BE2C (cell line): ENCODE measurements around the gene ULK4.

Experiments used
- DNase-seq: peaks from one replicate; pipeline ENCODE4 v3.0.0-alpha.2; 2020
- H3K27me3 ChIP-seq: fragments of 250-450 bp; sonication (Bioruptor Pico); 2 replicates; pipeline ENCODE4 v1.5.1; 2020; ENCODE audit warnings: mild to moderate bottlenecking
- H3K36me3 ChIP-seq: fragments of 250-450 bp; sonication (Bioruptor Pico); 2 replicates; pipeline ENCODE4 v1.5.1; 2020; ENCODE audit warnings: mild to moderate bottlenecking
- H3K4me1 ChIP-seq: fragments of 250-450 bp; sonication (Bioruptor Pico); 2 replicates; pipeline ENCODE4 v1.5.1; 2020
- H3K4me3 ChIP-seq: 2 replicates; pipeline ENCODE4 v1.5.1; 2011; ENCODE audit warnings: low read depth, low read length
- H3K9me3 ChIP-seq: fragments of 250-450 bp; sonication (Bioruptor Pico); 2 replicates; pipeline ENCODE4 v1.5.1; 2020
- CTCF ChIP-seq: IDR thresholded peaks from 2 replicates; pipeline ENCODE4 v1.5.1; 2012; ENCODE audit warnings: mild to moderate bottlenecking, low read depth, low read length

ULK4 gene

GRCh38 chr3:41348401-41348800 lies 613.5 kb downstream of the ULK4 start:
- no peak overlapping the region for H3K4me3 ChIP-seq
- H3K4me1 ChIP-seq = no peaks in the 10 kb centered on the region
- no peaks in the 10 kb centered on the region for H3K27me3 ChIP-seq
- H3K9me3 ChIP-seq = no peaks in the 10 kb centered on the region
- no peaks in the 10 kb centered on the region for H3K36me3 ChIP-seq
- no peak for TF ChIP-seq CTCF
- no peak for DNase-seq

- no peak for TF ChIP-seq CTCF
- Histone ChIP-seq H3K4me1 (no peaks in the 10 kb centered on the region), H3K36me3 (no peaks in the 10 kb centered on the region), H3K9me3 (no peaks in the 10 kb centered on the region), H3K4me3 (no peak overlapping the region), H3K27me3 (no peaks in the 10 kb centered on the region)
- DNase-seq = no peak
Measured at GRCh38 chr3:41346698-41347270, 615.1 kb downstream of the ULK4 start.

- no peaks in the 10 kb centered on the region for H3K9me3 ChIP-seq
- no peak for TF ChIP-seq CTCF
- no peak for DNase-seq
- H3K4me3 ChIP-seq = no peak overlapping the region
- H3K36me3 ChIP-seq = no peaks in the 10 kb centered on the region
- no peaks in the 10 kb centered on the region for H3K27me3 ChIP-seq
- no peaks in the 10 kb centered on the region for H3K4me1 ChIP-seq
Measured at GRCh38 chr3:41345788-41346187, 616.1 kb downstream of the ULK4 start.

- no peak for TF ChIP-seq CTCF
- no peaks in the 10 kb centered on the region for H3K27me3 ChIP-seq
- H3K4me3 ChIP-seq = no peak overlapping the region
- DNase-seq = no peak
- H3K4me1 ChIP-seq = no peaks in the 10 kb centered on the region
- H3K36me3 ChIP-seq = no peaks in the 10 kb centered on the region
- no peaks in the 10 kb centered on the region for H3K9me3 ChIP-seq
Measured at GRCh38 chr3:41339758-41340157, 622.1 kb downstream of the ULK4 start.

- H3K36me3 ChIP-seq = no peaks in the 10 kb centered on the region
- H3K4me3 ChIP-seq = no peak overlapping the region
- TF ChIP-seq CTCF = no peak
- no peak for DNase-seq
- no peaks in the 10 kb centered on the region for H3K4me1 ChIP-seq
- no peaks in the 10 kb centered on the region for H3K27me3 ChIP-seq
- H3K9me3 ChIP-seq = no peaks in the 10 kb centered on the region
Measured at GRCh38 chr3:41338276-41338675, 623.6 kb downstream of the ULK4 start.

GRCh38 chr3:41334426-41334825 lies 627.5 kb downstream of the ULK4 start:
- Histone ChIP-seq H3K9me3 (no peaks in the 10 kb centered on the region), H3K4me3 (no peak overlapping the region), H3K4me1 (no peaks in the 10 kb centered on the region), H3K27me3 (no peaks in the 10 kb centered on the region), H3K36me3 (no peaks in the 10 kb centered on the region)
- DNase-seq = no peak
- no peak for TF ChIP-seq CTCF
